Effector memory CD4-positive, alpha-beta T cell (primary cell): ENCODE results near the gene NTMT1.

Experiments used
- DNase-seq, 3 donors: peaks; one replicate each; pipeline ENCODE4 v3.0.0-alpha.2; 2020
- H3K27ac ChIP-seq: 2 replicates; pipeline ENCODE4 v1.7.0; 2013; ENCODE audit warnings: mild to moderate bottlenecking, low read length, moderate library complexity; ENCODE audit not compliant: insufficient read depth, poor library complexity, severe bottlenecking
- H3K27me3 ChIP-seq: replicated peaks from 2 replicates; pipeline ENCODE4 v1.7.0; 2013; ENCODE audit warnings: mild to moderate bottlenecking, low read length; ENCODE audit not compliant: insufficient read depth, control insufficient read depth, poor library complexity, severe bottlenecking
- H3K36me3 ChIP-seq: 2 replicates; pipeline ENCODE4 v1.7.0; 2013; ENCODE audit warnings: mild to moderate bottlenecking, low read length, moderate library complexity; ENCODE audit not compliant: control insufficient read depth, insufficient read depth
- H3K4me1 ChIP-seq: 2 replicates; pipeline ENCODE4 v1.7.0; 2013; ENCODE audit warnings: low read length, mild to moderate bottlenecking; ENCODE audit not compliant: control insufficient read depth, insufficient read depth, poor library complexity, severe bottlenecking
- H3K4me3 ChIP-seq: 2 replicates; pipeline ENCODE4 v1.7.0; 2013; ENCODE audit warnings: low read length, low read depth, mild to moderate bottlenecking; ENCODE audit not compliant: insufficient read depth, poor library complexity, severe bottlenecking
- H3K9me3 ChIP-seq: 2 replicates; pipeline ENCODE4 v1.7.0; 2013; ENCODE audit warnings: mild to moderate bottlenecking, low read length, moderate library complexity; ENCODE audit not compliant: control insufficient read depth

Gene NTMT1

GRCh38 chr9:129615407-129616285 lies 10.3 kb upstream of the NTMT1 start:
- DNase-seq: no peak
- no peaks in the 10 kb centered on the region for H3K9me3 ChIP-seq
- H3K36me3 ChIP-seq: no peaks in the 10 kb centered on the region
- H3K4me3 ChIP-seq: no peak overlapping the region
- peaks cover 14% of the 10 kb centered on the region for H3K27me3 ChIP-seq
- no peak overlapping the region for H3K27ac ChIP-seq
- H3K4me1 ChIP-seq: peaks cover 16% of the 10 kb centered on the region

GRCh38 chr9:129617167-129617566 lies 8.8 kb upstream of the NTMT1 start:
- H3K27me3 ChIP-seq: peaks cover 28% of the 10 kb centered on the region
- no peak overlapping the region for H3K27ac ChIP-seq
- H3K4me1 ChIP-seq: peaks cover 9% of the 10 kb centered on the region
- H3K4me3 ChIP-seq: no peak overlapping the region
- no peak for DNase-seq
- H3K36me3 ChIP-seq: no peaks in the 10 kb centered on the region
- no peaks in the 10 kb centered on the region for H3K9me3 ChIP-seq

- Histone ChIP-seq H3K4me1 (peaks cover 18% of the 10 kb centered on the region), H3K4me3 (no peak overlapping the region), H3K27ac (no peak overlapping the region), H3K36me3 (no peaks in the 10 kb centered on the region), H3K9me3 (no peaks in the 10 kb centered on the region), H3K27me3 (peaks cover 28% of the 10 kb centered on the region)
- no peak for DNase-seq
Measured at GRCh38 chr9:129619787-129620668, 5.9 kb upstream of the NTMT1 start.

- Histone ChIP-seq H3K27ac (no peak within 1 kb of the TSS), H3K4me1 (peaks cover 23% of the 10 kb centered on the region), H3K27me3 (peaks cover 28% of the 10 kb centered on the region), H3K9me3 (no peaks in the 10 kb centered on the region), H3K4me3 (no peak within 1 kb of the TSS), H3K36me3 (no peaks in the 10 kb centered on the region)
- DNase-seq: no peak
Measured at GRCh38 chr9:129620669-129621295, 5.2 kb upstream of the NTMT1 start, which contains the start of gene C9orf50. Gene C9orf50 (minus strand): TSS chr9:129621101. CDS start chr9:129620574, 527 bp downstream.

GRCh38 chr9:129623331-129623730 lies 2.6 kb upstream of the NTMT1 start:
- H3K36me3 ChIP-seq: no peaks in the 10 kb centered on the region
- no peaks in the 10 kb centered on the region for H3K9me3 ChIP-seq
- H3K27ac ChIP-seq: no peak overlapping the region
- H3K4me1 ChIP-seq: peaks cover 42% of the 10 kb centered on the region
- peaks cover 28% of the 10 kb centered on the region for H3K27me3 ChIP-seq
- no peak for DNase-seq
- H3K4me3 ChIP-seq: no peak overlapping the region

- Histone ChIP-seq H3K27ac (no peak overlapping the region), H3K4me3 (no peak overlapping the region), H3K27me3 (peaks cover 25% of the 10 kb centered on the region), H3K4me1 (peaks cover 48% of the 10 kb centered on the region), H3K9me3 (no peaks in the 10 kb centered on the region), H3K36me3 (no peaks in the 10 kb centered on the region)
- peak; percentile 36 to 55 (median 39) for DNase-seq
Measured at GRCh38 chr9:129624168-129624759, 1.7 kb upstream of the NTMT1 start.

GRCh38 chr9:129624947-129625346 lies 1.0 kb upstream of the NTMT1 start:
- Histone ChIP-seq H3K36me3 (no peaks in the 10 kb centered on the region), H3K4me1 (peaks cover 49% of the 10 kb centered on the region), H3K27me3 (peaks cover 21% of the 10 kb centered on the region), H3K4me3 (no peak overlapping the region), H3K27ac (no peak overlapping the region), H3K9me3 (no peaks in the 10 kb centered on the region)
- peak in 1 of 3 donors; percentile 37 for DNase-seq

GRCh38 chr9:129626625-129627284 lies 792 bp downstream of the NTMT1 start:
- peak overlapping the region; percentile 94 for H3K27ac ChIP-seq

More at GRCh38 chr9:129626625-129627284, 792 bp downstream of the NTMT1 start:
- Histone ChIP-seq H3K36me3 (peaks cover 2% of the 10 kb centered on the region), H3K27me3 (peaks cover 3% of the 10 kb centered on the region), H3K4me1 (peaks cover 43% of the 10 kb centered on the region), H3K9me3 (no peaks in the 10 kb centered on the region), H3K4me3 (peak overlapping the region; percentile 86)
- DNase-seq: peak in 1 of 3 donors; percentile 34
